Omental fat pad (tissue), 4 donors: ENCODE results near the gene KRTAP10-9. TPM values are rescaled to one million over a fixed set of nuclear protein-coding genes. Genes with fewer than 3 reads are reported as not detected.
"Not testable (repeated sequence)": the region's sequence is repeated elsewhere in the genome, so short reads cannot be mapped to it uniquely, and the experiment has no call there.

ENCODE experiments used
- ATAC-seq: fragments of 150-250 bp; one replicate; pipeline ENCODE4 v1.9.1; 2016; ENCODE audit warnings: mild to moderate bottlenecking, moderate library complexity; ENCODE audit not compliant: low FRiP score
- DNase-seq: peaks from one replicate; pipeline ENCODE4 v3.0.0-alpha.2; 2019; ENCODE audit warnings: low spot score
- total RNA-seq, 4 donors: library from RNA; depleted of rRNA; stranded (reverse); fragments of >200 nt; gene quantifications; one replicate each; pipeline ENCODE4 v1.1.0, GENCODE V29; 2016
- TF ChIP-seq, protein P1 (sequence below), 3 donors: fragments of 450-650 bp; IDR thresholded peaks; one replicate each; pipeline ENCODE4 v1.5.1; 2016 to 2017; ENCODE audit warnings: antibody characterized with exemption in 3 of 3, mild to moderate bottlenecking in 3 of 3, moderate library complexity in 2 of 3

Gene KRTAP10-9
- total RNA-seq, 4 donors from 2014 or later, result not detected

DNA sequence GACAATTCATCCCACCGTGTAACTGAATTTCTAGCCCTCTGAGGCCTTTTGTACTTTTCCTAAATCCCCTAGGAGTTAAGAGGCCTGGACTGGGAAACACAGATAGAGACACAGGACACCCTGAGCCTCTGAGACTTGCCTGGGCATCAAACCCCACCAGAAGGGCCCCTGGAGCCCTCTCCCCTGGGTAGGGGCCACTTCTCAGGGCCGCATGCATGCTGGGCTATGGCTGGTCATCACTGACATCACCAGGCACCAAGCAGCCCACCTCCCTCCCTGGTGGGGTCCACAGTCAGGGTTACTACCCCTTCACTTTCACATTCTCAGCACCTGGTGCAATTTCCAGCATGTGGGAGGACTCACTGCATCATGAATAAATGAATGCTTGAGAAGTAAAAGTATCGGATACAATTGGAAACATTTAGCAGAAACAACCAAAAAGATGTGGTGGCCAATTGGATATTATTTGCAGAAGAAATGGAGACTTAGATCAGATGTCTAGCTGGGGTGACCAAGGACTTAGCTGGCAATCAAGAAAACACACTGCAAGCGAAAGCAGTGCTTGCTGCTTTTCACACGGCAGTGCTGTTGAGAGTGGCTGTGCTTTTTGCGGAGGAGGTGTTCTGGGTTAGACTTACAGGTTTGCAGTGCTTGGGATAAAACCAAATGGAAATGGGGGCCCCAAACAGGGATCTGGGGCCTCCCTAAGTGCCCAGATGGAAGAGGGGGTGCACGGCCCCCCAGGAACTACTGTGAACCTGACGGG, 27.4 kb upstream of the KRTAP10-9 start:
- DNase-seq, result no peak
- no peak for ATAC-seq
- TF ChIP-seq, protein P1, sequence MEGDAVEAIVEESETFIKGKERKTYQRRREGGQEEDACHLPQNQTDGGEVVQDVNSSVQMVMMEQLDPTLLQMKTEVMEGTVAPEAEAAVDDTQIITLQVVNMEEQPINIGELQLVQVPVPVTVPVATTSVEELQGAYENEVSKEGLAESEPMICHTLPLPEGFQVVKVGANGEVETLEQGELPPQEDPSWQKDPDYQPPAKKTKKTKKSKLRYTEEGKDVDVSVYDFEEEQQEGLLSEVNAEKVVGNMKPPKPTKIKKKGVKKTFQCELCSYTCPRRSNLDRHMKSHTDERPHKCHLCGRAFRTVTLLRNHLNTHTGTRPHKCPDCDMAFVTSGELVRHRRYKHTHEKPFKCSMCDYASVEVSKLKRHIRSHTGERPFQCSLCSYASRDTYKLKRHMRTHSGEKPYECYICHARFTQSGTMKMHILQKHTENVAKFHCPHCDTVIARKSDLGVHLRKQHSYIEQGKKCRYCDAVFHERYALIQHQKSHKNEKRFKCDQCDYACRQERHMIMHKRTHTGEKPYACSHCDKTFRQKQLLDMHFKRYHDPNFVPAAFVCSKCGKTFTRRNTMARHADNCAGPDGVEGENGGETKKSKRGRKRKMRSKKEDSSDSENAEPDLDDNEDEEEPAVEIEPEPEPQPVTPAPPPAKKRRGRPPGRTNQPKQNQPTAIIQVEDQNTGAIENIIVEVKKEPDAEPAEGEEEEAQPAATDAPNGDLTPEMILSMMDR (IDR thresholded peaks at IDR 0.05), result no peak

DNA sequence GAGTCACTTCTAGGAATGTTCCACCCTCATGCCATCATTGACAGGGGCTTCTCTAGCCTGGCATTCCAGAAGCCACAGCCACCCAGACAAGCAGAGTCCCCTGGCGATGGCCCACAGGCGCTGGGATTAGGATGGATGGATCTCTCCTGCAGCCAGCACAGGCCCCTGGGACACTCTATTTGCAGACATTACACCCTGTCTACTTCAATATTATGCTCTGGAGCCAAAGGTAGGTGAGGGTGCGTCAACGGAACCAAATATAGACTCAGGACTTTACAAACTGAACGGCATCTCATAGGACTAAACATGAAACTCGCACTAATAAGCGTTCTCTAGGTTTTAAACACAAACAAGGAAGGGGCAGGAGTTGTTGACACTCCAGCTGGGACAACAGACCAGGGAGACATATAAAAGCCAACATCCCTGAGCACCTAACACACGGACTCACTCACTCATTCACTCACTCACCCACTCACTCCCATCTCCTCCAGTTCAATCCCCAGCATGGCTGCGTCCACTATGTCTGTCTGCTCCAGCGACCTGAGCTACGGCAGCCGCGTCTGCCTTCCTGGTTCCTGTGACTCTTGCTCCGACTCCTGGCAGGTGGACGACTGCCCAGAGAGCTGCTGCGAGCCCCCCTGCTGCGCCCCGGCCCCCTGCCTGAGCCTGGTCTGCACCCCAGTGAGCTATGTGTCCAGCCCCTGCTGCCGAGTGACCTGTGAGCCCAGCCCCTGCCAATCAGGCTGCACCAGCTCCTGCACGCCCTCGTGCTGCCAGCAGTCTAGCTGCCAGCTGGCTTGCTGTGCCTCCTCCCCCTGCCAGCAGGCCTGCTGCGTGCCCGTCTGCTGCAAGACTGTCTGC, 26.5 kb upstream of the KRTAP10-9 start, which contains the start of gene KRTAP10-7:
Gene KRTAP10-7 (plus strand): TSS at position 480 of the 861 bp plus-strand sequence. CDS start 25 bp downstream, at position 505.
- DNase-seq, ATAC-seq: not testable (repeated sequence)

DNA sequence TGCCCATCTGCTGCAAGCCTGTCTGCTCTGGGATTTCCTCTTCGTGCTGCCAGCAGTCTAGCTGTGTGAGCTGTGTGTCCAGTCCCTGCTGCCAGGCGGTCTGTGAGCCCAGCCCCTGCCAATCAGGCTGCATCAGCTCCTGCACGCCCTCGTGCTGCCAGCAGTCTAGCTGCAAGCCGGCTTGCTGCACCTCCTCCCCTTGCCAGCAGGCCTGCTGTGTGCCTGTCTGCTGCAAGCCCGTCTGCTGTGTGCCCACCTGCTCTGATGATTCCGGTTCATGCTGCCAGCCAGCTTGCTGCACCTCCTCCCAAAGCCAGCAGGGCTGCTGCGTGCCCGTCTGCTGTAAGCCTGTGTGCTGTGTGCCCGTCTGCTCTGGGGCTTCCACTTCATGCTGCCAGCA, 25.8 kb upstream of the KRTAP10-9 start:
- ATAC-seq, DNase-seq: not testable (repeated sequence)

DNA sequence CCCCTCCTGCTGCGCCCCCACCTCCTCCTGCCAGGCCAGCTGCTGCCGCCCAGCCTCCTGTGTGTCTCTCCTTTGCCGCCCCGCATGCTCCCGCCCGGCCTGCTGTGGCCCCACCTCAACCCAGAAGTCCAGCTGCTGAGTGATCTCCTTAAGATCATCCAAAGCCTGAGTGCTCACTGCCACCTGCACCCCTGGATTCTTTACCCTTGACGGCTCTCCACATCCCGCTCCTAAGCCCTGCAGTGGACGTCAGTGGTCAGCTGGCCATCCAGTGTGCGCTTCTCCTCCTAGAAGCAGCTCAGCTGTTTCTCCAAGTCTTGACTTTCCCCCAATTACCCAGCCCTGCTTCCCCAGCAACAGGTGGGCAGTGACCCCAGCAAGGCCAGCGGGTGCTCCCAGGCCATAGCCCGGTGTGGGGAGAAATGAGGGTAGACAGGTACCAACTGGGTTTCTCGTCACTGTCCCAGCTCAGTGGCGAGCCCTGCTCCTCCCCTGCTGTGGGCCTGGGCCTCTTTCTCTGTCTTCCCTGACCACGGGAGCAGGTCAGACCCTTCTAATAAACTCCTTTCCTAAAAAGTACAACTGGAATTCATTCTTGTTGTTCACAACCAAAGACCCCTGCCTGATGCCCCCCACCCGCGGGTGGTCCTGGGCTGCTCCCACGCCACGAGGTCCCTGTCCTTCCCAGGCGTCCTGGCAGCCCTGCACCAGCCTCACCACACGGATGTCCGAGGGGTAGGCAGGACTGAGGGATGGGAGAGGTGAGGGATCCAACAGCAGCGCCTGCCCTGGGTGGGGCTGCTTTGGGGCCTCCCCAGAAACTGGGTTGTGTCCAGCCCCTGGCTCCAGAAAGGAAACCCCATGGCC, 25.1 kb upstream of the KRTAP10-9 start:
- TF ChIP-seq, protein P1 (IDR thresholded peaks at IDR 0.05), result no peak
- ATAC-seq (no peak), DNase-seq (no peak)

DNA sequence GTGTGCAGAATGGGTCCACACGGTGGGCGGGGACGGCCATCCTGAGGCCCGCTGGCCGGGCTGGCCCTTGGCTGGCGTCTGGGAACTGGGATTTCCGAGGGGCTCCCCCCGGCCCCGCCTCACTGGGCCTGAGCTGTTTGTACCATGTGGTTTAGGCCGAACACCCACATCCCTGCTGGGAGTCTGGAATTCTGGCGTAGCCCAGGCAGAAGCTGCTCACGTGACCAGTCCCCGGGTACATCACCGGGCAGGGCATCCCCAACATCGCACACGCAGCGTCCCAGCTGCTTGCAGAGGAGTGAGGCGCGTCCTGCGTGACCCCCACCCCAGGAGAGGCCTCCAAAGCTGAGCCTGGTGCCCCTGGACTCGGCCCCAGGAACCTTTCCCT, 24.4 kb upstream of the KRTAP10-9 start:
- DNase-seq (no peak), ATAC-seq (no peak)
- TF ChIP-seq, protein P1 (IDR thresholded peaks at IDR 0.05), result no peak

DNA sequence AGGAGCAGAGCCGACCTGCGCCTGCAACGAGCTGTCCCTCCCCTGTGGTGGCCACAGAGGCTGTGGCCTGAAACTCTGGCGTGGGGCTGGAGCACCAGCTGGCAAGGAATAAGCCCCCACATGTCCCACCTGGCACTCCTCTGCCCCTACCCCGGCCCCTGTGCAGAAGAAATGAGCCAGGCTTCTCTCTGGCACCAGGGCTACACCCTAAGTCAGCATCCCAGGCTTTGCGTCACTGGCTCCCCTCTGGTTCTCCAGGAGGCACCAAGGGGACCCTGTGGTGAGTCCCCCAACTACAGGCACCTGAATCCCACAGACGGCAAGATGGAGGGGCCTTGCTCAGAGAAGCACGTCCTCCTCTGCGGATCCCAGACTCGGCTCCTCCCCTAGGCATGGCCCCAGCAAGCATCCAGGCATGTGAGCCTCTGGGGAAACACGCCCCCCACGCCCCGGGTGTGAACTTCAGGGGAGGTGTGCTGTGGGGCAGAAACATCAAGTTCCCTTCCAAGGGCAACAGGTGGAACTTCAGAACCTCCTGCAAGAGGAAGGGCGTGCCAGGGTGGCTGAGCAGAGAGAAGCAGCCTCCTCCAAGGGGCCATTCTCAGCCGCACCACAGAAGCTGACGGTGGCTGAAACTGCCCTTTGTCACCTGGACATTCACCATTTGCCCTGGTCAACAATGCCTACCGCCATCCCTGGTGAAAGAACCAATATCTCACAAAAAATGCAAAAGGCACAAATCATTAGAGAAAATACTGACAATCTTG, 23.6 kb upstream of the KRTAP10-9 start:
- ATAC-seq (no peak), DNase-seq (no peak)
- TF ChIP-seq, protein P1 (IDR thresholded peaks at IDR 0.05), result no peak

DNA sequence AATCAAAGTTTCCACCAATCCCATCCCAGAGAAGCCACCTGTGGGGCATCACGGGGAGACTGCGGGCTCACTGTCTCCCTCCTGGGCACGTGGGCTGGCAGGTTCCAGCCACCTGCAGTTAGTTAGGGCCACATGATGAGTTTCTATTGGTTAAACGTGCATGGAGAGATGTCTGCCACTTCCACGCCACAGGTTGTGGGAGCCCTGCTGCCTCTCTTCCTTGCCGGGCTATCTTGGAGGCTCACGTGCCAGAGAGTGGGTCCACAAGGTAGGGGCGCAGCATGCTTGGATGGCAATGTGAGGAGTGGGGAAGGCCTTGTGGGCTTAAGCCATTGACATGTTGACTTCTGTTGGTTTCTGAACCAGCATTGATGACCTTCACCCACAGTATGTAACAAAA, 23.0 kb upstream of the KRTAP10-9 start:
- DNase-seq, result no peak
- TF ChIP-seq, protein P1 (IDR thresholded peaks at IDR 0.05), result no peak
- no peak for ATAC-seq
